Measurements from ENCODE around the gene MOCS2.

The MOCS2 gene

DNA sequence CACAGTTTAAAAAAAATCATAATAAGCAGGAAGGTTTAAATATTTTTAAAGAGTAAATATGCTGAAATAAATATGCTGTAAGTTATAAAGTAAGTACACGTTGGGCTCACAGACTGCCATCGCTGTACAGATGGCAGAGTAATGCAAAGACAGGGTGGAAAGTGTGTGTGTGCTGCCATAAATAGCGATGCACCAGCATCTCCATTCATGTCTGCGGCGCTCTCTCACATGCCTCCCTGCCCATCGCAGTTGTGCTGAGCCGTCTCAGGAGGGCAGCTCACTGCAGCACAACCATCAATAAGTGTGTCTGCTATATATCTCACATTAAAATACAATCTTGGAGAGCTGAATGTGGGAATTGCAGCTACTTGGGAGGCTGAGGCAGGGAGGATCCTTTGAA is 14.3 kb downstream of the MOCS2 start:
- DNase-seq (ENCODE audit: extremely low read depth in 1 of 2, low read depth in 1 of 2), result no peak

DNA sequence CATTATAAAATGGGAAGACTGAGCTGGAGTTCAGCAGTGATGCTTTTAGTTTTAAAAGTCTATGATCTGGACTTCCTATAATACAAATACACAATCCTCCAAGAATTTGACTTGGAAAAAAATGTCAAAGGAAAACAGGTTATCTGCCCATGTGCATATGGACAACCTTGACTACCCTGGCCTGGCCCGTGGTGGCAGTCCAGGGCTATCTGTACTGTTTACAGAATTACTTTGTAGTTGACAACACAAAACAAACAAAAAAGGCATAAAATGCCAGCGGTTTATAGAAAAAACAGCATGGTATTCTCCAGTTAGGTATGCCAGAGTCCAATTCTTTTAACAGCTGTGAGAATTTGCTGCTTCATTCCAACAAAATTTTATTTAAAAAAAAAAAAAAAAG is 17.3 kb downstream of the MOCS2 start:
- DNase-seq (ENCODE audit: extremely low read depth in 1 of 2, low read depth in 1 of 2), result no peak

DNA sequence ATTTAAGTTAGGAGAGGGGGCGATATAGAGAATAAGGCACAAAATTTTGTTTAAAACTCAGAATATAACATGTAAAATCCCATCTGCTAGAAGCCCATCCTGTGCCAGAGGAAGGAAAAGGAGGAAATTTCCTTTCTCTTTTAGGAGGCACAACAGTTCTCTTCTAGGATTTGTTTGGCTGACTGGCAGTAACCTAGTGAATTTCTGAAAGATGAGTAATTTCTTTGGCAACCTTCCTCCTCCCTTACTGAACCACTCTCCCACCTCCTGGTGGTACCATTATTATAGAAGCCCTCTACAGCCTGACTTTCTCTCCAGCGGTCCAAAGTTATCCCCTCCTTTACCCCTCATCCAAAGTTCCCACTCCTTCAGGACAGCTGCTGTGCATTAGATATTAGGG is 18.3 kb downstream of the MOCS2 start:
- DNase-seq (ENCODE audit: extremely low read depth in 1 of 2, low read depth in 1 of 2), result no peak

DNA sequence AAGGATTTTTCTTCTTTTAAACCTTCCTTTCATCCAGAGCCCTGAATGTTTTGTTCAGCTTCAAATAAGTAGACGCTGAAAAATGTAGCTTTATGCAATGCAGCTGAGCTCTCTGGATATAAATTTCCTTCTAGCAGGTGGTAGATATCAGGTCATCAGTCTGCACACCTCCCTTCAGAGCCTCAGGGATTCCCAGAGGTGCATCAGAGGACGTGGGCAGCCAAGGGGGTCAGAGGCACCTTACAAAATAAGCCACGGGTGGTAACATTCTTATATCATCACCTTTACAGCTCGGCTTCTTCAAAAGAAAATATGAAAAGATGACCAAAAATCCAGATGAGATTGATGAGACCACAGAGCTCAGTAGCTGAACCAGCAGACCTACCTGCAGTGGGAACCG is 19.3 kb downstream of the MOCS2 start:
- DNase-seq (ENCODE audit: extremely low read depth in 1 of 2, low read depth in 1 of 2), result peak in 1 of 2 donors; percentile 26

DNA sequence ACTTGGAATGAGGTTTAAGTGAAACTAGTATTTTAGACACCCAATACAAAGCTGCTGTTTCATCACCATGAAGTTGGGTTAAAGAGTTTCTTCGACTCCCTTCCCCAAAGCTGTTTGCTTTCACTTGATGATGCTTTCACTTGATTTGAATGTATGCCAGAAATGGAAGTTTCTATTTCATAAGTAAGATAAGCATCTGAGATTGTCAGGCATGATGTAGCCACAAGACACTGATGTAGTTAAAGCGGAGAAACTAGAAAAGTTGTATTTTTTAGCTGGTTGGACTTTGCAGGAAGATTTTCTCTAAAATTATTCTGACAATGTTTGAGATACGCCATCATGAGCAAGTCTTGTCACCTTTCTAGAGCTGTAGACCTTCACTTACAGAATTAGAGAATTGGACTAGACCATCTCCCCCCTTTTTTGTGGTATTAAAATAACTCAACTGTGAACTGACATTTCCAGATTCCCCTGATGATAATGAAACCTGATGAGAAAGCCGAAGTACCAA is 20.0 kb downstream of the MOCS2 start:
- DNase-seq (ENCODE audit: extremely low read depth in 1 of 2, low read depth in 1 of 2), result no peak

DNA sequence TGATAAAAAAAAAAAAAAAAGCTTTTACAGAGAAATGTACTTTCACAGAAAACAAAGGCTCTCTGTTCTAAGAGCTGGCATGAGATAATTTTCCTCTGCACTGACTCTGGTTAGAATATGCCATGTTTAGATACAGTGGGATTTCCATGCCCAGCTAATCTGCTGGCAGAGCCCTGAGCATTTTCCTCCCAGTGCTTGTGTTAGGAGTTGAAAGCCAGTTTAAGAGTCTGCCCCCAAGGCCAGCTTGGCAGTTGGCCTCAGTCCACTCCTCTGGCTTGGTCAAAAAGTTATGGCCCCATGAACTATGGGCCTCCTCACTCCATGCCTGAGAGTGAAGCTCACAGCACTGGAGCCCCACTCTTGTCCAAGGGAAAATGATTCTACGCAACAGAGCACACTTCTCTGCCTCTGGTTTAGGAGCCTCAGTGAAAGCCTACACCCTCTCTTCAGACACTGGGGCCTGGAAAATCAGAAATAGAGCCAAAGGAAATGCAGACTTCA is 21.9 kb downstream of the MOCS2 start:
- DNase-seq (ENCODE audit: extremely low read depth in 1 of 2, low read depth in 1 of 2), result no peak

DNA sequence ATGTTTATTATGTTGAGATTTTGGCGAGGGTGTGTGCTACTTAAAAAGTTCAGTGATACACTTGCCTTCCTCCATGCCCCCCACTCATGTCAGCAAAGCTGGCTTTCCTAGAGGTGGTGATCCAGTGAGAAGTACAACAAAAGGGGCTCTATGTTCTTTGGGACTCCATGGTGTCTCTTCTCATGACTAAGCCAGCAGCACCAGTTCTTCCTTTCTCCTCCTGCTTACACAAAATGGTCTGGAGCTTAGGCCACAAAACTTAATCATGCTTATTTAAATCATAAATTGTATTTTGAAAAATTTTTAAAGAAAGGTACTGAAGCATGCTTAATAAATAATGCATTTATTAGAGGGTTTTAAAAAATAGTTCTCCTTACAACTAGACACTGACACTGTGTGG is 22.4 kb downstream of the MOCS2 start:
- DNase-seq (ENCODE audit: extremely low read depth in 1 of 2, low read depth in 1 of 2), result no peak

DNA sequence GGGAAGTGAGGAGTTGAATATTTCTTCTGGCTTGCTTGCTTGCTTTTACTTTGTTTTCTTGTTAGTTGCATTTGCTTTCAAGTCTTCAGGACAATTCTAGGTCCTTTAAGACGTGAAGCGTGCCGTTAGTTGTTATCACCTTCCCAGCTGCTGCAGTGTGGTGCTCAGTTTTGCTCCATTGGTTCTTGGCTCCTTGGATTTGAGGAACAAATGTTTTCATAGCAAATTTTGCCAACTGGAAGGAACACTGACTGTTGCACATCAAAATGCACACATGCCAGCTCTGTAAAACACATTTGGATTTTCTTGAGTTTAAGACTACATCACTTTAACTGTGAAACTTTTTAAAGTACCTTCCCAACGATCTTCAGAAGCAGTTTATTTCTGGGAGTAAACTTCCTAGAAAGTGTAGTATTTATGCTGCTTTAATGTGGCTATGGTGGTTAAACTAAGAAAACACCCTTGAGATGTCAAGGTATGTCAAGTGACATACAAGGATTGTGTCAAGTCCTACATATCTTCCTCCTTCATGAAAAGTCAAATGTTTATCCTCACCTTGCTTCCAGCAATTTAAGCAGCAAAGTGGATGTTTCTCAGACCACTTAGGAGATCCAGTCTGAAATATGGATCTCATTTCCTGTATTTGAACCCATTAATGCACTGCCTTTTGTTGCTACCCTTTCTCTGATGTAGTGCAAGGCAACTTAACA is 24.9 kb downstream of the MOCS2 start:
- DNase-seq (ENCODE audit: extremely low read depth in 1 of 2, low read depth in 1 of 2), result no peak

DNA sequence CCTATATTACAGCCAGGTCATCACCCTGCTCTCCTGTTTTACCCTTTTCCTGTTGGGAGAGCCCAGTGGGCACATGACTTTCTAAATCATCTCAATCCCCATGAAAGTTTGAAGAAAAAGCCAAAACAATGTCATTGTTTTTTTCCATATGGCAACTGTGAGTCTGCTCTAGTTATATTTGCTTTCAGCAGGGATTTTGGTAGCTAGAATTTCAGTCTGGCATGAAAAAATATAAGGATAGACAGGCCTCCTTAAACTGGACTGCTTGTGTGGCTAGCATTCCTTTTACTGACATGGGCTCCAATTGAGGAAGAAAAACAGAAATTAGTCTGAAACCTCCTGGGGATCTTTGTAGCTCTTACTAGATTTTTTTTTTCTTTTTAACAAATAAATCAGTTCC is 25.6 kb downstream of the MOCS2 start:
- DNase-seq (ENCODE audit: extremely low read depth in 1 of 2, low read depth in 1 of 2), result no peak

DNA sequence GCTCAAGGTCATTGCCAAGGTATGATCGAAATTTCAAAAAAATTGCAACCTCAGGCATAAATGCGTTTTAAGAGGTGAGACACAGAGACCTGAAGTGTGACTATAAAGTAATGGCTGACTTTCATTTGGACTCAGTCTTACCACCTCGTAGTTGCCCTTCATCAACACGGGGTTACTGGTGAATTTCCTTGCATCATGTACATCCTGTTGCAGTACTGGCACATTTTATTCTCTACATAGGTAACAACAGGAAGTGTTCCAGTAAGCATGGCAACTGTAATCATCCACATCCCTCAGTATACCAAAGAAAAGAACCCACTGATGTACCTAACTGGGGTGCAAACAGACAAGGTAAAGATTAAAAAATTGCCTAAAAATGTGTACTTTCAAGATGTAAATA is 29.3 kb downstream of the MOCS2 start:
- DNase-seq (ENCODE audit: extremely low read depth in 1 of 2, low read depth in 1 of 2), result no peak

DNA sequence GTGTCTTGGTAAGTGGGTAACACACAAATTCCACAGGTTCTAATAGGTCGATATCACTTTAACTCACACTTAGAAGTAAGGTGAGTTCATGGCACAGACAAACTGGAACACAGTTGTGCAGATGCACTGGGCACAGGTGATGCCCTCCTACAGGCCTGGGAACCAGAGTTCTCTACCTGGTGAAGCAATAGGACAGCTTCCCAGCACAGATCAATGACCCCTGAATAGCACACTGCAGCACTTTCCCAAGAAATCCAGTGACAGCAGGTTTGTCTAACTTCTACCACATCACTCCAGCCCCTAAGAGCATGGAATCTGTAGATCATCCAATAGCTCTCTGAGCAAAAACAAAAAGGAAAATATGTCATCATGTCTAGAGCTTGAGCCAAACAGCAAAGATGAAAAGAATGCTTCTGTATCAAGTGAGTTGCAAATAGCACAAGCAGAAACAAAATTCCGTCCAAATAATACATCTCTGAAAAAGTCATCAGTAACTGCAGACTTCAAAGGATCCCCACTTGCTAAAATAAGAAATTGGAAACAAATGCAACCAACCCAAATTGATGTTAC is 33.5 kb downstream of the MOCS2 start:
- no peak for DNase-seq (ENCODE audit: extremely low read depth in 1 of 2, low read depth in 1 of 2)

DNA sequence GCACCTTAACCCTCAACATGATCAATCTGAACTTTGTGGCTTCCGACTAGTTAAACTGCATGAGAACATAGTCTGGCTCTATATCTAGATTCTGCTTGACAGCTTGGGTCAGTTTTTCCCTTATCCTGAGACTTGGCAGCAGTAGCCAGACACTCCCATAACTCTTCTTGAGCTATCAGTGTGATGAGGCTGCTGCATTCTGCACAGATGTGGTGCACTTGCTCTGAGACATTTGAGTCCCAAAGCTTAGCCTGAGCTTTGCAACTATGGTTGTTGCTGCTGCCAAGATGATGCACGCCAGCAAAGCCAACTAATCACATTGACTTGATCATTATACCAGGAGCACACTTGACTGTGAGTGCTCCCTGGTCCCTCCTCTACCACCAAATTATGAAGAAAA is 36.2 kb downstream of the MOCS2 start:
- DNase-seq (ENCODE audit: extremely low read depth in 1 of 2, low read depth in 1 of 2), result no peak

DNA sequence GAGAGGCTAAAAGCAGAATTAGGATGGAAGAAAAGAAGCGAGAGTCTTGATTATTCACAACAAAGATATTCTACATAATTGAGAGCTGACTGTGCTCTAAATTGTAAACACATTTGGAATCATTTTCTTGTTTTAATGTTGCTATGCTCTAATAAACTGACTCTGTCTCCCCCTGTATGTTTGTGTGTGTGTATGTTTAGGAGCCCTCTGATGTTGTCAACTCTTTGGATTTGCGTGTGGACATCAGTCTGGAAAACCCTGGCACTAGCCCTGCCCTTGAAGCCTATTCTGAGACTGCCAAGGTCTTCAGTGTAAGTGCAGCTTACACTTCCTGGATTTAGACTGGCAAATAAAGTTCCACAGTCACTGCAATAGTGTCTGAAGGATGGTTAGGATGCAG is 37.8 kb downstream of the MOCS2 start:
- no peak for DNase-seq (ENCODE audit: extremely low read depth in 1 of 2, low read depth in 1 of 2)

DNA sequence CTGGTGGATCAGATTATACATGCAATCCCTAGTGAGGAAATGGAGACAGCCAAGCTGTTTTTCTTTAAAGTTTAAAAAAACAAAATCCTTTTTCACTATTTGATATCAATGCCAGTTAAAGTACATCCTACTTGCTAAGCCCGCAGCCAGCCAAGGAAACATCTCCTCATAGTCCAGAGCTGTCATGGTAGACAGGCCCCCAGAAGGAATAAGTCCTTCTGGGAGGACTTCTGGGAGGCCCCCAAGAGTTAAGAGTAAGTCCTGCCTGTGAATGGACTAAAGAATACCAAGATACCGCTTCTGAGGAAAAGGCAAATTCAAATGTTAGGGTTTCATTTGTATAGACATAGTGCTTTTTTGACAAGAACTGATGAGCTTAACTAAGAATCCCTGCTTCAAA is 38.3 kb downstream of the MOCS2 start:
- DNase-seq (ENCODE audit: extremely low read depth in 1 of 2, low read depth in 1 of 2), result no peak

DNA sequence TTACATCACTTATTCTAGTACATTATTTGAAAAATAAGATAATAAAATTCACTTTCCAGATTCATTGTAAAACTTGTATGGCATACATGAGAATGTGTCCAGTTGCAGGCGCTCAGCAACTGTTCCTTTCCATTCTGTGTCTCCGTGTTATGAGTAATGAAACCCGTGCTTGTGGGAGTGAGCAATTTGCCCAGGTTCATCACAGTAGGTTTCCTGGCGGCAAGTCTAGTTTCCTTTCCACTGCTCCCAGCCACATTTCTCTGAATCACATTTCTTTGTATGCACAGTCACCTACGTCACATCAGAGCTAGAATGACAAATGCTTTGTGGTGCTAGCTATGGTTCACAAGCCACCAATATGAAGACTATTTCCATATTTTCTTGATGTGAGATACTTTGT is 39.9 kb downstream of the MOCS2 start:
- peak; percentile 23 to 72 for DNase-seq (ENCODE audit: extremely low read depth in 1 of 2, low read depth in 1 of 2)

DNA sequence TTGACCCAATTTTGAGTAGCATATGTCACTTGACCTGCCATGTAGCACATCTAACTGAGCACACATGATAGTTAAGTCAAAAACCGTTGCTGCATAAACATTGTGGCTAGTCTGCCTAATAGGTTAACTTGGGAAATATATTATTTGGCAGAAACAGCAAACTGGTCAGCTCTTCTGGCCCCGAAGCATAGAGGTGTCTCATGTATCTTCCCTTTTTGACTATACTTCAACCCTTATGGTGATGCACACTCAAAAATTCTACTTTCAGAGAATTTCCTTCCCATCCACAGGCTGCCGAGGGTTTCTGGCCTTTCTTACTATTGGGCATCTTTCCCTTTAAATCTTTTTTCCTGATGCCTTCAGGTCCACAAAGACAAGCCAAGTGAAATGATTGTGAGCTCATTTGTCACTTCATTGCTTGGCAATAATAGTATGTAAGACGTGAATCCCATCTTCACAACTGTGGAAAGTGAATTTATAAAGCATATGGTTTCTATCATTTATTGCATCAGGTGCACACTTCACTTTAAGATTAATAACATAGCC is 41.2 kb downstream of the MOCS2 start:
- DNase-seq (ENCODE audit: extremely low read depth in 1 of 2, low read depth in 1 of 2), result no peak

DNA sequence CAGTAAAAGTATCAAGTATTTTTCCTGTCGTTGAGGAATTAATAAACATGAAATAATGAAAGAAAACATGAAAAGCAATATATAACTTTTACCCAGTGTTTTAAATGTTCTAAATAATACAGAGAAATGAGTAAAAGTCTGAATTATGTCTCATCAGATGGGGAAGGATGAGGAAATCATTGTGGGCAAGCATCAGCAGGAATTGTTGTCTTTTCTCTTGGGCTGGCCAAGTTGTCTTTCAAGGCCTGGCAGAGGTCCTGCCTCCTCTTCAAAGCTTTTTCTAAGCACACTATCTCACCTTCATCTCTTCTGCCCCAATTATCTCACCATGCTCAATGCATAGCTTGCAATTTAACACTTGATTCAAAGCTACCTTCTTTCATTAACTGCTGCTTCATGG is 41.9 kb downstream of the MOCS2 start:
- no peak for DNase-seq (ENCODE audit: extremely low read depth in 1 of 2, low read depth in 1 of 2)

DNA sequence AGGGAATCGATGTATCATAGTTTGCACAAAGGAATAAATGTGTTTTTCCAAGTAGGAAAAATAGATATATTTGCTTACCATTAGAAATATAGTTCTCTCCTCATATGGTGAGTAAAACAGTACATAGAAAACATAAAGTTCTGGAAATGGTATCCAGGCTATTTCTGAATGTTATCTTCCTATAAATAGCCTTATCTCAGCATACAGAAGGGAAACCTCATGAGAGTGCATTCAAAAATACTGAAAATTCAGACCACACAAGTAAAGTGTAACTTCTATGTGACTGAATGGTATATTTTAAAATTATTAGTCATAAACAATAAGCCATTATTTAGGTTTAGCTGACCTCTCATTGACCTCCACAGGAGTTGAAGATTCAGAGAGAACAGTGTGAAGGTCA is 43.5 kb downstream of the MOCS2 start:
- DNase-seq (ENCODE audit: extremely low read depth in 1 of 2, low read depth in 1 of 2), result no peak

DNA sequence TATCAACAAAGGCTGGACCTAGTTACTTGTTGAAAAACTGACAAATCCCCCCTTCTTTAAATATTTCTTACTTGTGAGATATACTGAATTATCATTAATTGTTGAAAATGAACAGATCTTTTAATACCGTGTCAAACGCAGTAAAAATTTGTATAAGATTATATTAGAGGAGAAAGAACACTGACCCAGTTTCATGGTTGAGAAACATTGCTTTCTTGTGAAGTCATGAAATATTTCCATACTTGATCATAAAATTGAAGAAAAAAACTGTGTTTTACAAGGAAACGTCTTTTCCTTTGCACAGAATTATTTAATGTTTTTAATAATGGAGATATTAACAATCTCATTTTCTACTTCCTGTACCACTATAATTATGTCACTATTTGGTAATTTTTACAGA is 45.8 kb downstream of the MOCS2 start:
- DNase-seq (ENCODE audit: extremely low read depth in 1 of 2, low read depth in 1 of 2), result no peak

DNA sequence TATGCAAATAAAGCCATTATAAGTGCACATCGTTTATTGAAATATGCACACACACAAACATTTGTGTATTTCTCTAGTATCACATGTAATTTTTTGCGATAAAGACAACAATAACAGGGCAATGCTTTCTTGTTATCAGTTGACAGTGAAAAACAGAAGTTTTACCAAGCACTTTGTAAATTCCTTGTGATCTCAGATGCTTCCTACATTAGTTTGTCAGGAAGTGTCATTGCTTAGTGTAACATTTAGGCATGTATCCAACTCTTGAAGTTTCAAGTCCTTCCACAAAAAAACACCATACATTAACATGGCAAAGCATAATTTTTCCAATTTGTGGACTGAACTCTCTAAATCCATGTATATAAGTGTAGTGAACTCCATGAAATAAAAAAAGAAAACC is 46.4 kb downstream of the MOCS2 start:
- DNase-seq (ENCODE audit: extremely low read depth in 1 of 2, low read depth in 1 of 2), result no peak

DNA sequence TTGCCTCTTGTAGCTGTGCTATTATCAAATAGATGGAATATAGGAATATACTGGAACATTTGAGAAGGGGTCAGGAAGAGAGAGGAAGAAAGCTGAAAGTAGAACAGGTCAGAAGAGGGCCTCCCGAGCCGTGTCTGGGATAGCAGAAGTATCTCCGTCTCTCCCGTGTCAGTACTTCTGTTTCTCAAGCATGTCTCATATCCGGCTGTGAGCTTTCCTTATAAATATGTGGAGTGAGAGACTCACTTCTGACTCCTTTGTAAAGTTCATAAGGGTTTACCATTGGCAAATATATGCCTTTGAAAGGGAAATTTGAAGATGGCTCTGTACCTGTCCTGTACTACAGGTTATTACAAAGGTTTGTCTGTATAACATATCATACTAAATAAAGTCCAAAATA is 50.3 kb downstream of the MOCS2 start:
- no peak for DNase-seq (ENCODE audit: extremely low read depth in 1 of 2, low read depth in 1 of 2)

DNA sequence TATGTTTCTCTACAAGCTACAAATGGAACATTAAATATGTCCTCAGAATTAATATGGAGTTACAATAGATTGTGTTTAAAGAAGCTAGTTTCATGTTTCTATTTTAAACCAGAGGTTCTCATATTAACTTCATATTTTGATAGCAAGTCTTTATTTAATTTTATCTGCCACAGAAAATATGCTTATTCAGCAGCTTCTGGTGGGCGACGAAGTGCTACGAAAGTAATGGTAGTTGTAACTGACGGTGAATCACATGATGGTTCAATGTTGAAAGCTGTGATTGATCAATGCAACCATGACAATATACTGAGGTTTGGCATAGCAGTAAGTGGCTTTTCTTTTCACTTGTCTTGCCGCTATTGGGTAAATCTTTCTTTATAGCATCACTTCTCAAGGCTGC is 54.2 kb downstream of the MOCS2 start:
- DNase-seq (ENCODE audit: extremely low read depth in 1 of 2, low read depth in 1 of 2), result no peak

Data from stimulated activated CD8-positive, alpha-beta memory T cell treated with anti-CD3 and anti-CD28 coated beads, Interleukin-7, amount 100 ng/mL, for 48 hours (primary cell).